GM12873 (cell line): ENCODE measurements around the gene SS18L1.

ENCODE experiments used
- CTCF ChIP-seq: IDR thresholded peaks from 2 replicates; pipeline ENCODE4 v1.5.1; 2012; ENCODE audit warnings: low read depth, mild to moderate bottlenecking, moderate library complexity, low read length, control low read depth; ENCODE audit not compliant: insufficient read depth; ENCODE audit errors: missing control alignments

SS18L1 gene

GRCh38 chr20:62192635-62193034 is 49.1 kb downstream of the SS18L1 start:
- no peak for TF ChIP-seq CTCF

- no peak for TF ChIP-seq CTCF
Observed at GRCh38 chr20:62193079-62194025, 49.8 kb downstream of the SS18L1 start.

- no peak for TF ChIP-seq CTCF
Observed at GRCh38 chr20:62195075-62195405, 51.5 kb downstream of the SS18L1 start.

- no peak for TF ChIP-seq CTCF
Observed at GRCh38 chr20:62195736-62196135, 52.2 kb downstream of the SS18L1 start.

GRCh38 chr20:62196286-62196685 is 52.7 kb downstream of the SS18L1 start:
- TF ChIP-seq CTCF = no peak

- no peak for TF ChIP-seq CTCF
Observed at GRCh38 chr20:62197311-62197710, 53.7 kb downstream of the SS18L1 start.

- TF ChIP-seq CTCF = no peak
Observed at GRCh38 chr20:62197801-62198200, 54.2 kb downstream of the SS18L1 start.
